GM12878 (cell line): ENCODE data around the gene TXLNB. TPM values are rescaled to one million over a fixed set of nuclear protein-coding genes. Genes with fewer than 3 reads are reported as not detected.
A peak's percentile ranks its signal among the peaks of the same experiment; 100 is the strongest.

Experiments
- ATAC-seq: fragments of 200-7000 bp; cut with Tn5 transposase; 3 replicates; pipeline ENCODE4 v1.9.1; 2020; ENCODE audit warnings: mild to moderate bottlenecking, moderate library complexity
- BruUV-seq: library from RNA; stranded (reverse); fragments of 400-500 nt; replicated peaks from 2 replicates; lab custom pipeline; 2021; lab: Mats Ljungman, UMichigan
- CTCF ChIA-PET: fragments of 300-600 bp; sonication (Branson Sonifier 250); formaldehyde crosslinking; extraction: SDS; loops from one replicate; lab custom pipeline; 2021; ENCODE audit warnings: inconsistent platforms; lab: Yijun Ruan, JAX
- POLR2A ChIA-PET: fragments of 350-600 bp; formaldehyde crosslinking; extraction: SDS; loops from one replicate; lab custom pipeline; 2021; ENCODE audit warnings: inconsistent platforms; lab: Charles Lee
- RAD21 ChIA-PET: fragments of 300-600 bp; sonication (Branson Sonifier 250); formaldehyde crosslinking; loops from one replicate; lab custom pipeline; 2023; ENCODE audit warnings: antibody characterized with exemption; ENCODE audit not compliant: unreplicated experiment; lab: Charles Lee
- SMC1A ChIA-PET: fragments of 300-600 bp; sonication (Branson Sonifier 250); formaldehyde crosslinking; loops from one replicate; lab custom pipeline; 2023; ENCODE audit not compliant: unreplicated experiment, uncharacterized antibody; lab: Charles Lee
- DNase-seq: peaks from one replicate; pipeline ENCODE4 v3.0.0-alpha.2; 2011; ENCODE audit warnings: low read depth, low spot score
- FAIRE-seq: peaks from 3 replicates; lab custom pipeline; 2011; peaks lifted over from hg19 to GRCh38; lab: Jason Lieb, UNC
- H2AFZ ChIP-seq: 2 replicates; pipeline ENCODE4 v1.6.0; 2011; ENCODE audit warnings: low read depth, low read length, control low read depth; ENCODE audit not compliant: control insufficient read depth
- H3K27ac ChIP-seq: 2 replicates; pipeline ENCODE4 v1.5.1; 2011; ENCODE audit warnings: control low read depth; ENCODE audit not compliant: control insufficient read depth, insufficient read depth
- H3K27me3 ChIP-seq, 2 experiments: replicated peaks in 1 of 2; 2 replicates each; pipeline versions ENCODE4 v1.6.0 to v1.6.1; 2011; ENCODE audit warnings: low read length in 1 of 2; ENCODE audit not compliant: control insufficient read depth in 2 of 2, insufficient read depth in 2 of 2
- H3K36me3 ChIP-seq, 2 experiments: 2 replicates each; pipeline ENCODE4 v1.5.1; 2011; ENCODE audit warnings: low read length in 1 of 2; ENCODE audit not compliant: control insufficient read depth in 2 of 2, insufficient read depth in 2 of 2
- H3K4me1 ChIP-seq: 2 replicates; pipeline ENCODE4 v1.6.1; 2011; ENCODE audit warnings: mild to moderate bottlenecking, low read length, moderate library complexity, mixed read lengths; ENCODE audit not compliant: control insufficient read depth, insufficient read depth
- H3K4me2 ChIP-seq: 2 replicates; pipeline ENCODE4 v1.6.0; 2011; ENCODE audit warnings: control low read depth; ENCODE audit not compliant: control insufficient read depth, insufficient read depth
- H3K4me3 ChIP-seq: fragments of 200-600 bp; sonication (generic); 2 replicates; pipeline ENCODE4 v1.5.1; 2016
- H3K79me2 ChIP-seq: 2 replicates; pipeline ENCODE4 v1.6.0; 2011; ENCODE audit warnings: low read length; ENCODE audit not compliant: control insufficient read depth, insufficient read depth
- H3K9ac ChIP-seq: 2 replicates; pipeline ENCODE4 v1.8.0; 2011; ENCODE audit warnings: low read length, control low read depth, mixed read lengths; ENCODE audit not compliant: control insufficient read depth, insufficient read depth
- H3K9me3 ChIP-seq: replicated peaks from 3 replicates; pipeline ENCODE4 v1.5.1; 2011; ENCODE audit warnings: mild to moderate bottlenecking, low read length; ENCODE audit not compliant: control insufficient read depth, insufficient read depth
- H4K20me1 ChIP-seq: 2 replicates; pipeline ENCODE4 v1.6.0; 2011; ENCODE audit not compliant: control insufficient read depth, insufficient read depth
- CHD2 ChIP-seq: IDR thresholded peaks from 2 replicates; pipeline ENCODE4 v1.6.1; 2011; ENCODE audit warnings: low read depth, low read length, improper control_type of control experiment, borderline replicate concordance
- DPF2 ChIP-seq: fragments of 450-650 bp; IDR thresholded peaks from 2 replicates; pipeline ENCODE4 v1.6.1; 2017; ENCODE audit warnings: mild to moderate bottlenecking
- ESRRA ChIP-seq: IDR thresholded peaks from 2 replicates; pipeline ENCODE4 v1.6.1; 2012; ENCODE audit warnings: mild to moderate bottlenecking, low read length, improper control_type of control experiment
- ETV6 ChIP-seq, 2 experiments: fragments of 450-650 bp in 1 of 2; IDR thresholded peaks in 1 of 2; conservative IDR thresholded peaks in 1 of 2; 2 replicates each; pipeline ENCODE4 v1.6.1; 2014; ENCODE audit warnings: antibody characterized with exemption in 1 of 2, borderline replicate concordance in 1 of 2, low read depth in 1 of 2, mild to moderate bottlenecking in 1 of 2, moderate library complexity in 1 of 2
- JUND ChIP-seq: IDR thresholded peaks from 2 replicates; pipeline ENCODE4 v1.6.1; 2012; ENCODE audit warnings: low read depth, mild to moderate bottlenecking, low read length, improper control_type of control experiment, moderate library complexity
- MEF2A ChIP-seq: IDR thresholded peaks from 2 replicates; pipeline ENCODE4 v1.6.1; 2011; ENCODE audit warnings: low read depth, mild to moderate bottlenecking, low read length, moderate library complexity; ENCODE audit not compliant: insufficient read depth
- MXI1 ChIP-seq: fragments of 150-350 bp; IDR thresholded peaks from 2 replicates; pipeline ENCODE4 v1.6.1; 2011; ENCODE audit warnings: low read depth, mild to moderate bottlenecking, inconsistent platforms, low read length, improper control_type of control experiment
- PAX5 ChIP-seq: IDR thresholded peaks from 2 replicates; pipeline ENCODE4 v1.6.1; 2011; ENCODE audit warnings: low read depth, low read length, borderline replicate concordance
- POLR2A ChIP-seq: IDR thresholded peaks from 2 replicates; pipeline ENCODE4 v1.6.1; 2011; ENCODE audit warnings: low read depth, mild to moderate bottlenecking, low read length
- SUPT20H ChIP-seq: IDR thresholded peaks from 2 replicates; pipeline ENCODE4 v1.6.1; 2011; ENCODE audit warnings: low read depth, mild to moderate bottlenecking, low read length, moderate library complexity, borderline replicate concordance; ENCODE audit not compliant: control insufficient read depth
- ZNF217 ChIP-seq: fragments of 450-650 bp; IDR thresholded peaks from 2 replicates; pipeline ENCODE4 v1.6.1; 2017; ENCODE audit warnings: antibody characterized with exemption, mild to moderate bottlenecking
- ZNF274 ChIP-seq: IDR thresholded peaks from one replicate; pipeline ENCODE4 v1.8.0; 2011; ENCODE audit not compliant: insufficient read length, insufficient read depth
- WGBS: methylation state at CpG from one replicate; pipeline ENCODE4 v1.1.6; 2016; ENCODE audit warnings: low lambda C conversion rate; ENCODE audit not compliant: insufficient replicate concordance, insufficient coverage; ENCODE audit errors: missing lambda C conversion rate; 5-methylcytosine and 5-hydroxymethylcytosine counted together
- in situ Hi-C: fragments of 300-500 bp; cut with MboI; formaldehyde crosslinking; loops from 9 replicates; pipeline ENCODE4 v1.14.3; 2018; ENCODE audit warnings: mixed read lengths
- intact Hi-C: fragments of 100-400 bp; cut with micrococcal nuclease; formaldehyde crosslinking; loops from one replicate; pipeline ENCODE4 v1.14.2; 2022; ENCODE audit not compliant: unreplicated experiment
- polyA plus RNA-seq, 11 experiments: library from polyadenylated mRNA; depleted of rRNA in 4 of 11; unstranded in 6 of 11; stranded (reverse) in 5 of 11; fragments of >200 nt; fragmentation: Nextera tagmentation in 4 of 11; fragmentation: Illumina TruSeq in 1 of 11; extraction: Ambion mirVana in 4 of 11; extraction: Trizol in 1 of 11; gene quantifications; 1 replicate in 1 of 11; 2 replicates in 10 of 11; pipeline versions ENCODE4 v1.2.1 to v1.2.3, GENCODE V29; 2011 to 2016; ENCODE audit warnings: inconsistent platforms in 2 of 11, missing spikeins in 2 of 11, low read depth in 1 of 11
- total RNA-seq, 4 experiments: library from RNA; depleted of rRNA in 3 of 4; stranded (reverse); fragments of >200 nt in 3 of 4; fragmentation: Illumina TruSeq in 1 of 4; extraction: Trizol in 1 of 4; gene quantifications; 2 replicates each; pipeline versions ENCODE4 v1.2.1 to v1.2.3, GENCODE V29; 2013 to 2021
- TF ChIP-seq, protein P1 (sequence below): fragments of 450-650 bp; IDR thresholded peaks from 2 replicates; pipeline ENCODE4 v1.6.1; 2014; ENCODE audit warnings: mild to moderate bottlenecking
- TF ChIP-seq, protein P2 (sequence below): IDR thresholded peaks from 2 replicates; pipeline ENCODE4 v1.6.1; 2011; ENCODE audit warnings: borderline replicate concordance, low read depth, mild to moderate bottlenecking, moderate library complexity, mixed read lengths, low read length; ENCODE audit not compliant: insufficient read depth; ENCODE audit errors: extremely low read length
- TF ChIP-seq, protein P3 (sequence below): fragments of 450-650 bp; formaldehyde crosslinking; IDR thresholded peaks from 2 replicates; pipeline ENCODE4 v1.5.0; 2022; ENCODE audit warnings: mild to moderate bottlenecking, missing genetic modification characterization
- TF ChIP-seq, protein P4 (sequence below): IDR thresholded peaks from 2 replicates; pipeline ENCODE4 v1.6.1; 2012; ENCODE audit warnings: low read depth, low read length, improper control_type of control experiment

The TXLNB gene
- total and polyA plus RNA-seq, 10 of the 15 experiments (the other 5 are each of a cell fraction or from before 2014, with no cell fraction given) = 0.07 to 1.3 (median 0.22) TPM; not detected in 1

DNA sequence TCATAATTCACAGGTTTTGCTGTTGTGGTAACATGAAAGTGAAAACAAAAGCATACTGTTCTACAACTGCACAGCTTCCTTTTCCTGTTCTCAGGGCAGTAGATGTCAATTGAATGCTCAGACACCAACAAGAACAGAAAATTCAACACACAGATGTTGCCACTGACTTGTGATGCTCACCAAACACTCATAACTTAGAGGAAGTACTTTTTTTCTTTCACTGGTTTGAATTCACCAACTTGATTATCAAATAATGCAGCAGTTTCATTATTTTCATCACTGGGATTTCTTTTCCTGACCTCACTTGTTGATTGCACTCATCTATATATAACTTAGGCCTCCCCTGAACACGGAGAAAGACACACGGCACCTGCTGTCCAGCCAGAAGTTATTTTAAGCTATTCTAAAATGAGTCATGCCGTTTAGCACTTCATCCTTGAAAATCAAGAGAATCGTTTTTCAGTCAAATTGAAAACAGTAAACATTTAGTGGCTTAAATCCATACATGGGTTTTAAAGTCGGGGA, 949 bp downstream of the TXLNB start:
- CTCF ChIA-PET = interaction anchor here (0.9 to 3.8 kb wide), 12 partner anchors 20 to 260 kb away, joined by 3 to 21 read pairs (median 8); no protein-coding TSS in a partner anchor
- ATAC-seq (peak; percentile 79), FAIRE-seq (peak; percentile 61), DNase-seq (peak; percentile 88)
- peak overlapping the region; percentile 43; the same call in 1 of the 2 replicates for H3K9ac ChIP-seq
- H4K20me1 ChIP-seq = no peaks in the 10 kb centered on the region
- H3K4me1 ChIP-seq = peaks cover 33% of the 10 kb centered on the region
- no peaks in the 10 kb centered on the region for H3K79me2 ChIP-seq
- 2% methylated on average over 5 of the region's 5 CpGs for WGBS
- H3K36me3 ChIP-seq = no peaks in the 10 kb centered on the region
- H3K4me2 ChIP-seq = peak overlapping the region; percentile 90
- BruUV-seq = no TSS peak
- peak overlapping the region; percentile 88 for H3K27ac ChIP-seq
- H2AFZ ChIP-seq = peak overlapping the region; percentile 61
- peak overlapping the region; percentile 40 for H3K4me3 ChIP-seq
- RAD21 ChIA-PET = interaction anchor here (0.9 to 4.4 kb wide), 14 partner anchors 11 to 261 kb away, joined by 3 to 42 read pairs (median 8); partner anchors contain the start of gene CITED2
- intact Hi-C loops (loop anchor here (1.0 to 5.0 kb wide), 5 partner anchors 34 to 129 kb away; no protein-coding TSS in a partner anchor), in situ Hi-C loops (no loop called here)
- POLR2A ChIA-PET = interaction anchor here (0.8 to 3.4 kb wide), 8 partner anchors 17 to 37 kb away, joined by 3 to 25 read pairs (median 4); no protein-coding TSS in a partner anchor
- no peaks in the 10 kb centered on the region; the same call in 1 of the 3 replicates for H3K9me3 ChIP-seq
- no peaks in the 10 kb centered on the region for H3K27me3 ChIP-seq
- SMC1A ChIA-PET = interaction anchor here (0.9 to 9.5 kb wide), 20 partner anchors 11 to 166 kb away, joined by 3 to 71 read pairs (median 7); partner anchors contain the start of gene CITED2
- TF ChIP-seq, protein P1, sequence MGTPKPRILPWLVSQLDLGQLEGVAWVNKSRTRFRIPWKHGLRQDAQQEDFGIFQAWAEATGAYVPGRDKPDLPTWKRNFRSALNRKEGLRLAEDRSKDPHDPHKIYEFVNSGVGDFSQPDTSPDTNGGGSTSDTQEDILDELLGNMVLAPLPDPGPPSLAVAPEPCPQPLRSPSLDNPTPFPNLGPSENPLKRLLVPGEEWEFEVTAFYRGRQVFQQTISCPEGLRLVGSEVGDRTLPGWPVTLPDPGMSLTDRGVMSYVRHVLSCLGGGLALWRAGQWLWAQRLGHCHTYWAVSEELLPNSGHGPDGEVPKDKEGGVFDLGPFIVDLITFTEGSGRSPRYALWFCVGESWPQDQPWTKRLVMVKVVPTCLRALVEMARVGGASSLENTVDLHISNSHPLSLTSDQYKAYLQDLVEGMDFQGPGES = no peak
- TF ChIP-seq JUND (peak; percentile 55; the same call in 1 of the 2 replicates), SUPT20H (no peak), MEF2A (peak; percentile 99), CHD2 (0 out of 2 replicates have a peak, but pooled peaks have one; percentile 16), ZNF274 (no peak), PAX5 (no peak), ZNF217 (peak; percentile 55; the same call in 1 of the 2 replicates), ESRRA (no peak), ETV6 (conservative IDR thresholded peaks at IDR 0.05 in 1 of 2, IDR thresholded peaks at IDR 0.05 in 1 of 2; ENCODE audit: borderline replicate concordance in 1 of 2, low read depth in 1 of 2) (peak in 1 of 2 experiments; percentile 87; a peak in 2 of 4 replicates), MXI1 (peak; percentile 59; the same call in 1 of the 2 replicates), POLR2A (no peak), DPF2 (peak; percentile 71; the same call in 1 of the 2 replicates)
- TF ChIP-seq, protein P2, sequence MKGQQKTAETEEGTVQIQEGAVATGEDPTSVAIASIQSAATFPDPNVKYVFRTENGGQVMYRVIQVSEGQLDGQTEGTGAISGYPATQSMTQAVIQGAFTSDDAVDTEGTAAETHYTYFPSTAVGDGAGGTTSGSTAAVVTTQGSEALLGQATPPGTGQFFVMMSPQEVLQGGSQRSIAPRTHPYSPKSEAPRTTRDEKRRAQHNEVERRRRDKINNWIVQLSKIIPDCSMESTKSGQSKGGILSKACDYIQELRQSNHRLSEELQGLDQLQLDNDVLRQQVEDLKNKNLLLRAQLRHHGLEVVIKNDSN = no peak
- TF ChIP-seq, protein P3, sequence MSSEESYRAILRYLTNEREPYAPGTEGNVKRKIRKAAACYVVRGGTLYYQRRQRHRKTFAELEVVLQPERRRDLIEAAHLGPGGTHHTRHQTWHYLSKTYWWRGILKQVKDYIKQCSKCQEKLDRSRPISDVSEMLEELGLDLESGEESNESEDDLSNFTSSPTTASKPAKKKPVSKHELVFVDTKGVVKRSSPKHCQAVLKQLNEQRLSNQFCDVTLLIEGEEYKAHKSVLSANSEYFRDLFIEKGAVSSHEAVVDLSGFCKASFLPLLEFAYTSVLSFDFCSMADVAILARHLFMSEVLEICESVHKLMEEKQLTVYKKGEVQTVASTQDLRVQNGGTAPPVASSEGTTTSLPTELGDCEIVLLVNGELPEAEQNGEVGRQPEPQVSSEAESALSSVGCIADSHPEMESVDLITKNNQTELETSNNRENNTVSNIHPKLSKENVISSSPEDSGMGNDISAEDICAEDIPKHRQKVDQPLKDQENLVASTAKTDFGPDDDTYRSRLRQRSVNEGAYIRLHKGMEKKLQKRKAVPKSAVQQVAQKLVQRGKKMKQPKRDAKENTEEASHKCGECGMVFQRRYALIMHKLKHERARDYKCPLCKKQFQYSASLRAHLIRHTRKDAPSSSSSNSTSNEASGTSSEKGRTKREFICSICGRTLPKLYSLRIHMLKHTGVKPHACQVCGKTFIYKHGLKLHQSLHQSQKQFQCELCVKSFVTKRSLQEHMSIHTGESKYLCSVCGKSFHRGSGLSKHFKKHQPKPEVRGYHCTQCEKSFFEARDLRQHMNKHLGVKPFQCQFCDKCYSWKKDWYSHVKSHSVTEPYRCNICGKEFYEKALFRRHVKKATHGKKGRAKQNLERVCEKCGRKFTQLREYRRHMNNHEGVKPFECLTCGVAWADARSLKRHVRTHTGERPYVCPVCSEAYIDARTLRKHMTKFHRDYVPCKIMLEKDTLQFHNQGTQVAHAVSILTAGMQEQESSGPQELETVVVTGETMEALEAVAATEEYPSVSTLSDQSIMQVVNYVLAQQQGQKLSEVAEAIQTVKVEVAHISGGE = no peak
- TF ChIP-seq, protein P4, sequence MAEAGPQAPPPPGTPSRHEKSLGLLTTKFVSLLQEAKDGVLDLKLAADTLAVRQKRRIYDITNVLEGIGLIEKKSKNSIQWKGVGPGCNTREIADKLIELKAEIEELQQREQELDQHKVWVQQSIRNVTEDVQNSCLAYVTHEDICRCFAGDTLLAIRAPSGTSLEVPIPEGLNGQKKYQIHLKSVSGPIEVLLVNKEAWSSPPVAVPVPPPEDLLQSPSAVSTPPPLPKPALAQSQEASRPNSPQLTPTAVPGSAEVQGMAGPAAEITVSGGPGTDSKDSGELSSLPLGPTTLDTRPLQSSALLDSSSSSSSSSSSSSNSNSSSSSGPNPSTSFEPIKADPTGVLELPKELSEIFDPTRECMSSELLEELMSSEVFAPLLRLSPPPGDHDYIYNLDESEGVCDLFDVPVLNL = no peak
